ENCODE data around the gene EN2. TPM values are rescaled to one million over a fixed set of nuclear protein-coding genes. Genes with fewer than 3 reads are reported as not detected.

EN2 gene
- total and polyA plus RNA-seq, 2 of the 13 experiments (the other 11 are each of a cell fraction or from before 2014, with no cell fraction given): not detected

GRCh38 chr7:155467846-155468784 lies 10.2 kb downstream of the EN2 start (continued):
- TF ChIP-seq ZNF510 (CRISPR knock-in tag; IDR thresholded peaks at IDR 0.05; ENCODE audit: low read depth) (no peak), ZNF704 (CRISPR knock-in tag; IDR thresholded peaks at IDR 0.05; ENCODE audit: borderline replicate concordance) (no peak), ZNF670 (CRISPR knock-in tag; IDR thresholded peaks at IDR 0.05; ENCODE audit: borderline replicate concordance) (no peak), ZNF484 (CRISPR knock-in tag; IDR thresholded peaks at IDR 0.05; ENCODE audit: borderline replicate concordance, low read depth) (no peak), ZNF672 (CRISPR knock-in tag; IDR thresholded peaks at IDR 0.05) (no peak), MIXL1 (CRISPR knock-in tag; IDR thresholded peaks at IDR 0.05) (no peak), ZHX2 (IDR thresholded peaks at IDR 0.05; ENCODE audit: low read depth) (no peak), ZHX2 (CRISPR knock-in tag; IDR thresholded peaks at IDR 0.05; ENCODE audit: borderline replicate concordance) (no peak)

All from HepG2 (cell line).